GM19239 (cell line): ENCODE data around the gene ADPRS.

ENCODE experiments used
- DNase-seq: peaks from one replicate; pipeline ENCODE4 v3.0.0; 2011; ENCODE audit warnings: low spot score; ENCODE audit not compliant: insufficient read length
- FAIRE-seq: peaks from 2 replicates; lab custom pipeline; 2011; peaks lifted over from hg19 to GRCh38; lab: Jason Lieb, UNC

ADPRS gene

DNA sequence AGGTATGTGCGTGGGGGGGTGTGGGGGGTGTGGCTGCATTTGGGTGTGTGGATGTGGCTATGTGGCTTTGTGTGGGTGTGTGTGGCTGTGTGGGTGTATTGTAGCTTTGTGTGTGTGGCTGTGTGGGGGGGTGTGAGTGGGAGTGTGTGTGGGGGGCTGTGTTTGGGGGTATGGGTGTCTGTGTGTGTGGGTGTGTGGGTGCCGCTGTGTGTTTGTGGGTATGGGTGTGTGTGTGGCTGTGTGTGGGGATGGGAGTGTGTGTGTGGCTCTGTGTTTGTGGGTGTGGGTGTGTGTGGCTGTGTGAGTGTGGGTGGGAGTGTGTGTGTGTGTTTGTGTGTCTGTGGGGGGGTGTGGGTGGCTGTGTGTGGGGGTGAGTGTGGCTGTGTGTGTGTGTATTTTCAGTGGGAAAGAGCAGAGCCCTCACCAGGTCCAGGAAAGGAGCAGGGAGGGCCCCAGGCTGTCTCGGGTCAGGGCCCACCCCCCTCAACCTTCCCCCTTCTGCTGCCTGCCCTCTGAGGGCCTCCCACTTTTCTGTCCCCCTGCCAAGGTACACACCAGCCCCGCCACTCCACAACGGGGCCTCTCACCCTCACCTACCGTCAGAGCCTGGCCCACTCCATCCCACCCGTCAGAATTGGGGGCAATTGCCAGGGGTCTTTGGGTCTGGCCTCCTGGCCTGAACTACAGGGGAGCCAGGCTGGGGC, 38.3 kb downstream of the ADPRS start:
- FAIRE-seq = no peak
- DNase-seq = no peak

DNA sequence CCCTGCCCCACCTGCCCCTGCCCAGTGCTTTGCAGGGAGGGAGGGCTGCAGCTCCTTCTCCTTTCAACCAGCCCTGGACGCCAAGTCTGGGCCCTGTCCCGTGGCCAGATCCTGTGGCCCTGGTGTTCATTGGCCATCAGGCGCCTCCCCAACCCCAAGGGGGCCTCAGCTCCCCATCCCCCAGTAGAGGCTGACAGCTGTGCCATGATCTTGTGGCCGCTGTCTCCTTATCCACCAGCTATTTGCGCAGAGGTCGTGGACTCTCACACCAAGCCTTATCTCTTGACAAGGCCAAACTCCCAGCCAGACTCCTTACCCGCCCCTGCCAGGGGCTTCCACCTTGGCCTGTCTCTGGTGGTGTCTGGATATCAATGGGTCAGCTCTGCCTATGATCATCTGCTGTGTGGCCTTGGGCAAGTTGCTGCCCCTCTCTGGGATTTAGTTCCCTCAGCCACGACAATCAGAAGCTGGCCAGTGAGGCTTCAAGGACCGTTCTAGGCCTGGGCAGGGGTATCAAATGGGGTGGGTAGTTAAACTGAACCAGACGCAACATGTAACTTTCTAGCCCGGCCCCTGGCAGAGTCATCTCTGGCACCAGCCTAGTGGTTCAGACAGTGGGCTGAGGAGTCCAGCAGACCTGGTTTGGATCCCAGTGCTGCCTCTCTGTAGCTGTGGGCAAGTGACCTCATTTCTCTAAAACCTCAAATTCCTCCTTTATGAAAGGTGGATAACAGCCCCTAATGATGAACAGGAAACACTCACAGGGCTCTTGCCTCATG, 39.6 kb downstream of the ADPRS start:
- DNase-seq (no peak), FAIRE-seq (no peak)

DNA sequence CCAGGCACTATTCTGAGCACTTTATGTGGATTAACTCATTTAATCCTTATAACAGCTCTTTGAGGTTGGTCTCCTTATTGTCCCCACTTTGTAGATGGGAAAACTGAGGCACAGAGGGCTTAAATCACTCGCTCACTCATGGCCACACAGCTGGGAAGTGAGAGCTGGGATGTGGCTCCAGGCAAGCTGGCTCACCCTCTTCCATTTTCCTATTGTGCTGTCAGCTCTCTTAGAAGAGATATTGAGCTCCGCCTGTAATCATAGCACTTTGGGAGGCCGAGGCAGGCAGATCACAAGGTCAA, 40.2 kb downstream of the ADPRS start:
- FAIRE-seq = no peak

DNA sequence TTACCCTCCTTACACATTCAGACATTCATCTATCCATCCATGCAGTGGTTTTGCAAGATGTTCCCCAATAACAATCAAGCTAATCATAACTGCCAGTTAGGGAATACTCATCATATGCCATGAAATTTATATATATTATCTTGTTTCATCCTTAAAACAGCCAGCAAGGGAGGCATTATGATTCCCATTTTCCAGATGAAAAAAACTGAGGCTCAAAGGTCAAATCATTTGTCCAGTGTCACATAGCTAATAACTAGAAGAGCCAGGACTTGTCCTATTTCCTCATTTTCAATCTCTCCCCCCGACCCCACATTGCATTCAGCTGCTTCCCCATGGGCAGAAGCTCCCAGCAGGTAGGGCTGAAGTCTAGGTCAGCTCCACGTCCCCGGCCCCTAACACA, 43.3 kb downstream of the ADPRS start:
- DNase-seq = no peak
- no peak for FAIRE-seq

More for the DNA sequence above, 40.2 kb downstream of the ADPRS start:
- DNase-seq = no peak

DNA sequence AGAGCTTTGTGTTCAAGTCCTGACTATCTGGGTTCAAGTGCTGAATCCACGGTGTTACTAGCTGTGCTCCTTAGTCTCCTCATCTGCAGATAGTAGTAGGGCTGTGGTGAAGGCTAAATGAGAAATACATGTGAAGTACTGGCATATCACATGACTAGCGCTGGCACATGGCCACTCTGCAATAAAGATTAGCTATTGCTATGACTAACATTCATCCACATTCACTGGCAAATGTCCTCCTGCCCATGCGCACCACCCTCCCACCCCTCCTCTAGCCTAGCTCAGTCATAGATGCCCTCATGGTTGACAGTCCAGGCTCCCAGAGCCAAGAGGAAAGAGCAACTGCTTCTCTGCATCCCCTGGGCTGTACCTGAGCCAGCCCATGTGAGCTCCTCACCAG, 44.8 kb downstream of the ADPRS start:
- FAIRE-seq (no peak), DNase-seq (no peak)

DNA sequence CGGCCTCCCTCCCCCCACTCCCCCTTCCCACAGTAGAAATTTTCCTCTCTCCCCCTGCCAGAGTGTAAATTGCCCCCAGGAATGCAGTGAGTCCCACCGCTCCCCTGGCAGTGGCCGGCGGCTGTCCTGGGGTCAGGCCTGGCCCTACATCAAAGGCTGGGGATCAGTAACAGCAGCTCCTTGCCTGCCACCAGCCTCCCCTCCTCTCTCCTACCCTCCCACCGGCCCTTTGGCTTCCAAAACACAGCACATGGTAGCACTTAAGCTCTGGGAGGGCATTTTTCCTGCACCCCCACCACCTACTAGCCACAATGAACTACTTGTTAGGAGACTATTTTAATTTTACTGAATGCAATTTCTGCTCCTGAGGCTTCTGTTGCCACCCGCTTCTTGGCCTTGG, 45.3 kb downstream of the ADPRS start:
- DNase-seq (no peak), FAIRE-seq (no peak)

DNA sequence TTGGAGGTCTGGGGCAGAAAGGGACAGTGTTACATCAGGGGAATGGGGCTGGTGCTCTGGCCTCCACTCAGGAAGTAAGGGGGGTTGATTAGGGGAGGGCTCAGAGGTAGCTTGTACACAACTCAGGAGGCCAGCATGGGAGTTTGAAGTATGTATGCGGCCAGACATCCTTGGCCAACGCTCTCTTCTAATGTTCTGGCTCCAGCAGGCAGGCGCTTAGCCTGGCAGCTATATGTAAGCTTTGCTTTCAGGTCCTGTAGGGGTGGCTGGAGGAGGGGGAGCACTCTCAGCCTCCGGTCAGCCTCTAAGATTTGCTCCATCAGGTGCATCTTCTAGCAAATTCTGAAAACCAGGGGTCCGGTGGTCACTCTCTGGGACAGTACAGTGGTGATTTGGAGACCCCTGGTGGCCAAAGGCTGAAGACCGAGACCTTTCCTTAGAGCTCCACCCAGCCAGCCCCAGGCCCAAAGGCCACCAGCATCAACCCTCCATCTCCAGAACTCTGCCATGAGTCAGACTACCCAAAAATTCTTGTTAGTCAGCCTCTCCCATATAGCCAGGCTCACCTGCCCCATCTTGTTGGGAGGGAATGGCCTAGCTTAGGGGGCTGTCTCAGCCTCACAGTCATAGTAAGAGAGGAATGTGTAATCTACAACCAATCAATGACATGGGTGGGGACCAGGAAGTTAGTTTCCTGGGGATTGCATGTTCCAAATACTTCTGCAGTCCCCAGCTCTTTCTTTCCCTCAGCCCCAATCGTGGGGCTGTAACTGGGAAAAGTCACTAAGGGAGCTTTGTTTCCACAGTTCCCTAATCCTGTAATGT, 46.0 kb downstream of the ADPRS start:
- FAIRE-seq = peak; percentile 39

DNA sequence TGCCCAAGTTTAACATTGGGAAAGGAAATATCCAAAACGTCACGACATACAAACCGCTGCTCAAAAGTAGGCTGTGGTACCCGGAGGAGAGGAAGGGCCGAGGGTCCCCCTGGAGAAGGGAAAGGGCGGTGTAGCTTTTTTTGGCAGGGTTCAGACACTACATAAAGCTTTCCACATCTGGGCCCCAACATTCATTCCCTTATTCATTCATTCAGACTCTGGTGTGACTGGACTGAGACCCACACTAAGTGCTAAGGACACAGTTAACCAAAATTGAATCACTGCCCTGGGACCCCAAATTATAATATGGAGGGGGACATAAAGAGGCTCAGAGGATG, 46.6 kb downstream of the ADPRS start:
- DNase-seq (no peak), FAIRE-seq (no peak)

More for the DNA sequence above, 46.0 kb downstream of the ADPRS start:
- DNase-seq = no peak

DNA sequence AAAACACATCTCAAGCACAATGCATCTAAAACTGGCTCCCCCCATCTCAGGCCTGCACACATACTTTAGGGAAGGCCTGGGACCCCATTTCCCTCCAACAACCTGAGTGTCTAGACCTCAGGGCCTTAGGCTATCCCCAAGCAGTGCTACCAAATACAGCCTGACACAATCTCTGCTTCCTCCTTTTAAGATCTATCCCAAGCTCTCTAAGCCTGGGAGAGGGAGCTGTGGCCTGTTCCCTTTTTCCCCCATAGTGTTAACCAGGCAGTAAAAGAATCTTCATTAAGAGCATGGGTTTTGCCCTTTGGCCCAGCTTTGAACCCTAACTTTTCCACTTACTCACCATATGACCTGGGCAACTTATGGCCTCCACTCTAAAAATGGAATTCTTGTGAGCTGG, 47.1 kb downstream of the ADPRS start:
- no peak for FAIRE-seq
- DNase-seq = no peak

DNA sequence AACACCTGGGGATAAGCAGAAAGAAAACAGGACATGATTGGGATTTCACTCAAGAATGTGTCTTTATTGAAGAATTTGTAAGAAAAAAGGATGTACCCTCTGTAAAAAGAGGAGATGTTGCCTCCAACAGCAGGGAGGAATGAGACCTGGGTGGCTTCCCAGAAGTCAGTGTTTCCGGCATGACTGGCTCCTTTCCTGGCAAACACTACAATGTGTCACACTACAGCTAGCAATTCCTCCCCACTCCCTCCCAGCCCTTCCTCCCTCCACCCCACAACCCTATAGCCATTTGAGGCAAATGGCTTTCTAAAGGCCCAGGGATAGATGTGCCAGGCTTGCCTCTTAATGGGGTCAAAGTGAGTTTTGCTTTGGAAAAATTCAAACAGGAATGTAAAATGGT, 47.8 kb downstream of the ADPRS start:
- DNase-seq = no peak
- no peak for FAIRE-seq

DNA sequence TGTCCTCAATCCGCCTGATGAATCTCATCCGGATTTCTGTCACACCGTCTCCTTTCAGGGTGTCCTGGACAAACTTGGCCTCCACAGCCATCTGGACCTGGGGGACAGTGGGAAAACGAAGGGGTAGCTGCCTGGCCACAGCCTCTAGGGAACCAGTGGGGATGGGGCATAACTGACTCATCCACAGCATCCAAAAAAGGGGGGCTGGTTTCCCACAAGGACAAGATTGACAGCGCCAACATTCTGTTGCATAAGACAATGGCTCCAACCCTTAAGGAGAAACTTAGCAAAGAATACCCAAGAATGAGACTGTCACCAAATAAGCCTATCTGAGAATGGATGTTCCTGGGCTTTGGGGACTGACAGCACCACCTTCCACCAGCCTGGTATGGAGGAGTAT, 48.5 kb downstream of the ADPRS start:
- FAIRE-seq (no peak), DNase-seq (no peak)

DNA sequence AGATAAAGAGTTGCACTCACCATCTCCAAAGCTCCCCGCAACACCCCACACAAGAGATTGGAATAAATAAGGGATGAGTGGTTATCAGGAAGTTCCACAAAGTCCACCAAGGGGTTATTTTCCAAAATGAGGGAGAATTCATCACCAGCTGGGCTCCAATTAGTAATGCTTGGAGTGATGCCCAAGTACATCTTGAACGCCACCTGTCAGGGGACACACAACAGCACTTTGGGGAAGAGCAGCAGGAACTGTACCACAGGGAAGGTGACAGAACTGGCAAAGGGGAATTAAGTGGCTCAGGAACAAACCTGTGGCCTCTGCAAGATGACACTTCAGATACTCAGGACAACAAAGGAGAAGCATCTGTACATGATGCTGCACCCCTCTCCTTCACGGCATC, 49.1 kb downstream of the ADPRS start:
- no peak for FAIRE-seq
- DNase-seq = no peak

DNA sequence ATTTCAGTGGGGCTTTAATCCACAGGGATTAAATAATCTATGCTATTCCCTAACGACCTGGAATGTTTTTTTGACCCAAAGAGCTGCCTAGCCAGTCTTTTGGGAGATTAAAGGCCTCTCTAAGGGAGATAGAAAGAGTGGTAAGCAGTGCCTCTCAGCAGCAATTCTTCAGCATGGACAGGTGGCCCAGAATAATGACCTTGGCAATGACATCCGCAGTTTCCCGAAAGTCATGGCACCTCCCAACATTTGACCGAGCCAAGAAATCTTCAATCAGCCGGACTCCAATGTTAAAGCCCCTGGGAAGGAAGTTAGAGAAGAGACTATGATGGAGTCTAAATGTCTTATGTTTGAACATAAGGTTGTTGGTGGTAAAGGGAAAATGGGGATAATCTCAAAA, 50.8 kb downstream of the ADPRS start:
- DNase-seq (no peak), FAIRE-seq (no peak)

DNA sequence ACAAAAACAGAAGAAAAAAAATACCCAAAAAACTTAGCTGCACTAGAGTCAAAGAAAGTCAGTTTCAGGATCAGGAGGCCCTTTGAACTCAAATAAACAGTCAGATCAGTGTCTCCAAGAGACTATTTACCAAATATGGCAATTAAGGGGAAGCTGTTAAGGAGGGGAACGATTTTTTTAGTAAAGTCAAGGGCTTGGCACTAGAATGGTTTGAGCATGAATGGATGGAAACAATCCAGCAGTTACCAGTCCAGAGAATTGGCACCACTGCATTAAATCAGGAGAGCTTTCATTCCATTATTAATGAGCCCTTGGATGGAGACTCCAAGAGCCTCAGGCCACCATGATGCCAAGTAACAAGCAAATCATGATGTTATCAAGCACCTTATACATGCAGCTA, 53.4 kb downstream of the ADPRS start:
- no peak for DNase-seq

DNA sequence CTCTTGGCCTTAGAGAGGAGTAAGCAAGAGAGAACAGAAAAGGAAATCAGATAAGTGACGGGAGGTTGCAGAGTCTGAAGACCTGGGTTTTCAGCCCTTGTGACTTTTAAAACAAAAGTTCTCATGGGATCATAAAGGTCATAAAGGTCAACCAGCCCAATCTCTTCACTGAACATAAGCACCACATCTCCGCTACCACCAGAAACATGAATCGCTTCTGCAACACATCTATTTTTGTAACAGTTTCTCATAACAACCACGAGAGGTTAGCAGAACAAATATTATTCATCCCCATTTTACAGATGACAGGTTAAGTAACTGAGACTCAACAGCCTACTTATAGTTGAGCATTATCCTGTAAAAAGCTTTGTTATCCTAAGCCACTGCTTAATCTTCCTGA, 54.7 kb downstream of the ADPRS start:
- no peak for FAIRE-seq
- DNase-seq = no peak

More for the DNA sequence above, 53.4 kb downstream of the ADPRS start:
- FAIRE-seq = no peak
